ENCODE data around the gene CCDC88C. TPM values are rescaled to one million over a fixed set of nuclear protein-coding genes. Genes with fewer than 3 reads are reported as not detected.
"Not testable (repeated sequence)": the region's sequence is repeated elsewhere in the genome, so short reads cannot be mapped to it uniquely, and the experiment has no call there.

Gene CCDC88C
- total RNA-seq, 2 donors from 2014 or later = 98.8 to 113 TPM

- H3K27ac Mint-ChIP-seq = no peak overlapping the region
- ATAC-seq = no peak
- peaks cover 14% of the 10 kb centered on the region in 2 donors for H3K36me3 Mint-ChIP-seq
- no peaks in the 10 kb centered on the region for H3K9me3 Mint-ChIP-seq
- DNase-seq (ENCODE audit: low spot score in 2 of 2) = no peak
These were observed 3.1 kb upstream of the CCDC88C start for GRCh38 chr14:91420686-91421085.

DNA sequence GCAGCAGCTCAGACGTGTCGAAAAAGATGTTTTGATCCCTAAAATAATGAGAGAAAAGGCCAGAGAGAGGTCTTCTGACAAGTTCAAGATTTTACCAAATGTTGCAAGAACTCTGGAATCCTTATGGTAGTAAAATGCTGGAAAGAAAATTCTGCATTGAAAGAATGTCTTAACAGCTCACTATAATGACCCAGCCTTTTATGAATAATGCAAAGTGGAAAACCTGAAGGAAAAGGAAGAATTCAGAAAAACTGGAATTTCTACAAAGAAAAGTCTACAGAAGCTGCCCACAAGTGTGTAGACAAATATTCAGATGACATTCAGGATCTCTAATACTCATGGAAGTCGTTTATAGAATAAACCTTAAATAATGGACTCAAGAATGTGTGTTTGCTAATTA lies 1.8 kb upstream of the CCDC88C start:
- Mint-ChIP-seq H3K27ac (peak overlapping the region in 1 of 2 donors; percentile 85), H3K9me3 (no peaks in the 10 kb centered on the region), H3K36me3 (peaks cover 21 to 26% of the 10 kb centered on the region in 2 donors)
- DNase-seq (ENCODE audit: low spot score in 2 of 2) (no peak), ATAC-seq (no peak)

GRCh38 chr14:91419044-91419397 lies 1.4 kb upstream of the CCDC88C start:
- Mint-ChIP-seq H3K9me3 (no peaks in the 10 kb centered on the region), H3K27ac (peak overlapping the region; percentile 85 to 93), H3K36me3 (peaks cover 26 to 30% of the 10 kb centered on the region in 2 donors)
- ATAC-seq (peak; percentile 42 to 48), DNase-seq (ENCODE audit: low spot score in 2 of 2) (no peak)

DNA sequence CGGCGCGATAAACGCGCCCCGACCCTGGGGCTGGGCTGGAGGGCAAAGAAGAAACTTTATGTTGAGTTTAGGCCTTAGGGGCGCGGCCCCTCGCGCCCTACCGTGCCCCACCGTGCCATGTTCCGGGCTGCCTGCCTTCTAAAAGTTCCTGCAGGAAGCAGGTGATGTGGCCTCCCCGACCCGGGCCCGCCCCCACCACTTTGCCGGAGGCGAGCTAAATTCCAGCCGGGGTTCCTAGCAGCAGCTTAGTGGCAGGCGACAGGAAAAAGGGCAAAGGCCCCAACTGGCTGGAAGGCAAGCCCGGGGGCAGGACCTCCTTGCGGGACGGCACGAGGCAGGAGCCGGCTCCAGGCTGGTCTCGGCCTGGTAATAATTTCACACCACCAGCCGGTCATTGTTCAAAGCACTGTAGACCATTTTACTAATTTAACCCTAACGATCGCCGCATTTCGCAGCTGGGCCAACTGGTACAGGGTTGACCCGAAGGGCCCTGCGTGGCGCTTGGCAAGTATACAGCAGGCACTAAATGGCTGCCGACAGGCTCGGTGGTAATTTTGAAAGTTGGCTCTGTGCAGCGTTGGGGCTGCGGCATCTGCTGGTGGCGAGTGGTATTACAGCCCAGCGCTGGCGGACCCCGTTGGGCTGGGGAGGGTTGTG lies 895 bp upstream of the CCDC88C start:
- Mint-ChIP-seq H3K9me3 (no peaks in the 10 kb centered on the region), H3K27ac (peak overlapping the region; percentile 85 to 93), H3K36me3 (peaks cover 31 to 35% of the 10 kb centered on the region in 2 donors)
- ATAC-seq (peak; percentile 34 to 36), DNase-seq (ENCODE audit: low spot score in 2 of 2) (peak; percentile 86 to 88)

GRCh38 chr14:91417983-91418386 lies 365 bp upstream of the CCDC88C start:
- Mint-ChIP-seq H3K36me3 (peaks cover 36 to 41% of the 10 kb centered on the region in 2 donors), H3K9me3 (no peaks in the 10 kb centered on the region), H3K27ac (peak overlapping the region in 1 of 2 donors; percentile 85)
- ATAC-seq (peak; percentile 30 to 33), DNase-seq (ENCODE audit: low spot score in 2 of 2) (peak; percentile 65 to 76)

- no peaks in the 10 kb centered on the region for H3K9me3 Mint-ChIP-seq
- DNase-seq (ENCODE audit: low spot score in 2 of 2) (no peak), ATAC-seq (no peak)
- H3K36me3 Mint-ChIP-seq = peaks cover 39 to 46% of the 10 kb centered on the region in 2 donors
- peak overlapping the region; percentile 99 to 100 for H3K27ac Mint-ChIP-seq
These were observed 888 bp downstream of the CCDC88C start for GRCh38 chr14:91416744-91417119.

- no peaks in the 10 kb centered on the region for H3K9me3 Mint-ChIP-seq
- peak overlapping the region; percentile 99 to 100 for H3K27ac Mint-ChIP-seq
- H3K36me3 Mint-ChIP-seq = peaks cover 39 to 46% of the 10 kb centered on the region in 2 donors
- DNase-seq (ENCODE audit: low spot score in 2 of 2) (peak; percentile 63 to 79), ATAC-seq (peak; percentile 64 to 65)
These were observed 1.6 kb downstream of the CCDC88C start for GRCh38 chr14:91415794-91416743.

DNA sequence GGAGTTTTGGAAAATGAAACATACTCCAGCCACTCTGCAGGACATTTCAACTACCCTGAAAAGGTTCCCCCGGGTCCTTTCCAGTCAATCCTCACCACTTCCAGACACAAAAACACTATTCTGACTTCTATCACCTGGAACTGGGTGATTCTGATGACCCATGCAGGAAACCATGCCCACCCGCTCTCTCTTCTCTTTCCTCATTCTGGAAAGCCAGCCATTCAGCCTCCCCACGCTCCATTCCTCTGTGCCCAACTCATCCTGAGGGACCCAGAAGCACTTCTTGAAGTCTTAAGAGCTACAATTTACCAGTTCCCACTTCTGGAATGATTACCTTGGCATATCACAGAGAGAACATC lies 3.2 kb downstream of the CCDC88C start:
- no peak for ATAC-seq
- Mint-ChIP-seq H3K27ac (peak overlapping the region; percentile 99 to 100), H3K36me3 (peaks cover 39 to 53% of the 10 kb centered on the region in 2 donors), H3K9me3 (no peaks in the 10 kb centered on the region)
- no peak for DNase-seq (ENCODE audit: low spot score in 2 of 2)

- no peaks in the 10 kb centered on the region for H3K9me3 Mint-ChIP-seq
- no peak for ATAC-seq
- peak in 1 of 2 donors; percentile 57 for DNase-seq (ENCODE audit: low spot score in 2 of 2)
- H3K27ac Mint-ChIP-seq = peak overlapping the region; percentile 99 to 100
- peaks cover 40 to 56% of the 10 kb centered on the region in 2 donors for H3K36me3 Mint-ChIP-seq
These were observed 3.8 kb downstream of the CCDC88C start for GRCh38 chr14:91413547-91414474.

- Mint-ChIP-seq H3K36me3 (peaks cover 49 to 65% of the 10 kb centered on the region in 2 donors), H3K9me3 (no peaks in the 10 kb centered on the region), H3K27ac (peak overlapping the region; percentile 99 to 100)
- ATAC-seq (no peak), DNase-seq (ENCODE audit: low spot score in 2 of 2) (peak in 1 of 2 donors; percentile 6)
These were observed 4.7 kb downstream of the CCDC88C start for GRCh38 chr14:91412939-91413338.

DNA sequence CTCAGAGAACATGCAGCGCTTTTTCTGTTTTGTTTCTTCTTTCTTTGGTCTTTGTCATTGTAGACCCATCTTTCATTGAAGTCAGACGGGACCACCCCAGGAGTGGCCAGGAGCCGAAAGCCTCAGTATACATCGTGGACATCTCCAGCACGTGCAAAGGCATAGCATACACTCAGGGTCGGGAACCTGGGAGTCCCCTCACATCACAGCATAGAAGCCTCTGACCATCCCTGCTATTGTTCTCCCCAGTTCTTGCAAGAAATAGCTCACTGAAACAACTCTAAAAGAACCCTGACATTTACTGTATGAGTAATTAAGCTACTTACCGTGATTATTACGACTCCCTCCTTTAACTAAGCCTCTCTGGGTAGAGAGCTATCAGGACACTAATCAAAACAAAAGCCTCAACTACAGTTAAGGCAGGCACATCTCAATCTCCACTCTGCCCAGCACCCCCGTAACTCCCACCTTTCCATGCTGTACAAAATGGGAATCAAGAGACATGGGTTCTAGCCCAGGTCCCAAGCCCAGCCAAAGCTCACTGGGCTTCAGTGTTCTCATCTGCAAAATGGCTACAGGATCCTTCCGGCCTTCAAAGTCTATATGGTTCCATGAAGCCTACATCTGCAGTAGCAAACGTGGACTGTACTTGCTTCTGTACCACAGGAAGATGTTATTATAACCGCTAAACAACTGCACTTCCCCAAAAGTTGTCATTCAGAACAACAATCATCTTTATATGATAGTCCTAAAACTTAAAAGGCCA lies 6.7 kb downstream of the CCDC88C start:
- H3K36me3 Mint-ChIP-seq = peaks cover 44 to 72% of the 10 kb centered on the region in 2 donors
- DNase-seq (ENCODE audit: low spot score in 2 of 2) (peak in 1 of 2 donors; percentile 57), ATAC-seq (peak; percentile 66 to 72)
- no peaks in the 10 kb centered on the region for H3K9me3 Mint-ChIP-seq
- peak overlapping the region; percentile 86 to 98 for H3K27ac Mint-ChIP-seq

DNA sequence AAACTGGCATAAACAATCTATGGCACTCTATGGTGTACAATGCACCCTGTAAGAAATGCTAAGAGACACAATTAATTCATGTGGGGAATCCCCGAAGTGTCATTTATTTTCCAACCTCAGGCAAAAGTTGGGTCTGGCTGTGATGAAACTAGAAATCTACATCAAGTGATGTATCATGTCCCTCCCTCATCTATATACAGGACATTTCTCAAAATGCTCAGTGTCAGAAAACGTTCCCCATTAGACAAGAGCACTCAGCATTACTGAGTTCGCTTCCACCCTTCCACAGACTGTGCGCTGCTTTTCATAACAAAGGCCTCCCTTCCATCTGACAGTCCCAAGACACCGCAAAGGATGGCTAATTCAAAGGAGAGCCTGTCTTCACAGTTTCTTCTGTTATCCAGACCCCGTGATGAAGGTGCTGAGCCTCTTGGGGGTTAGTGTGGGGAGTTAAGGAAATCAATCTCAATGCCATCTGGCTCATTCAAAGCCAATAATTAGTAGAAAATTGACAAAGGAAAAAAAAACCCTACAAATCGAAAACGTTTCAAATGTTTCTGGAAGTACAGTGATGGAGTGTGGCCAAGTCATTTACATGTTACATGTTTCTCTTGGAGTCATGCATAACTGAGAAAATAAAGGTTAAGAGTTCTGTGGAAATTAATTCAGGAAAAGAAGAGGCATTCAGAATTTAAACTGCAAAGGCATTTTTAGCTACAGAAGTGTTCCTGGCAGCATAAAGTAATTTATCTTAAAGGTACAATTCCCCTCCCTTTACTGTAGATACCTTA lies 7.5 kb downstream of the CCDC88C start:
- H3K9me3 Mint-ChIP-seq = no peaks in the 10 kb centered on the region
- H3K27ac Mint-ChIP-seq = peak overlapping the region; percentile 86 to 98
- peak in 1 of 2 donors; percentile 52 for DNase-seq (ENCODE audit: low spot score in 2 of 2)
- peak; percentile 78 to 80 for ATAC-seq
- H3K36me3 Mint-ChIP-seq = peaks cover 40 to 64% of the 10 kb centered on the region in 2 donors

DNA sequence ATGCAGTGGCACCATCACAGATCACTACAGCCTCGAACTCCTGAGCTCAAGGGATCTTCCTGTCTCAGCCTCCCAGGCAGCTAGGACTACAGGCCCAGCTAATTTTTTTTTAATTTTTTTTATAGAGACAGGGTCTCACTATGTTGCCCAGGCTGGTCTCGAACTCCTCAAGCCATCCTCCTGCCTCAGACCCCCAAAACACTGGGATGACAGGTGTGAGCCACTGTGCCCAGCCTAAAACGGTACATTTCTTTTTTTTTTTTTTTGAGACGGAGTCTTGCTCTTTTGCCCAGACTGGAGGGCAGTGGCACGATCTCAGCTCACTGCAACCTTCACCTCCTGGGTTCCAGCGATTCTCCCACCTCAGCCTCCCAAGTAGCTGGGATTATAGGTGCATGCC lies 8.4 kb downstream of the CCDC88C start:
- not testable (repeated sequence) for ATAC-seq
- peaks cover 31 to 58% of the 10 kb centered on the region in 2 donors for H3K36me3 Mint-ChIP-seq

DNA sequence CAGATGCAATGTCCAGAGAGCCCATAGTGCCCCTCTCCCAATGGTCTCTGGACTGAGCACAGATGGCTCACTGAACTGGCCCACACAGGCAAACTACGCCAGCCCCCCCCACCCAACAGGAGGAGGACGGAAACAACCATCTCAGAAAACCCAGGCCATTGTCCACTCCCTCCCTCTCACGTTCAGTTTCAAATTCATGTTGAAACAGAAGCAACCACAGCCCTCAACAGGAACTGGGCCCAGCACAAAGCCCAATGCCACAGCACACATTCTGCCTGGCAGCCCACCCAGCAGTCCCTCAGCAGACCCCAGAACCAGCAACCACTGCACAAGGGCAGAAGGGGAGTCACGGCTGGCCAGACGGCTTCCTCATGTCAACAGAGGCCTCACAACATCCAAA lies 10.6 kb downstream of the CCDC88C start:
- no peak for DNase-seq (ENCODE audit: low spot score in 2 of 2)
- no peaks in the 10 kb centered on the region for H3K9me3 Mint-ChIP-seq
- H3K27ac Mint-ChIP-seq = peak overlapping the region in 1 of 2 donors; percentile 84
- H3K36me3 Mint-ChIP-seq = peaks cover 15 to 48% of the 10 kb centered on the region in 2 donors
- no peak for ATAC-seq

More for the DNA sequence above, 8.4 kb downstream of the CCDC88C start:
- H3K9me3 Mint-ChIP-seq = not testable (repeated sequence)
- DNase-seq (ENCODE audit: low spot score in 2 of 2) = peak in 1 of 2 donors; percentile 1
- peak overlapping the region; percentile 86 to 98 for H3K27ac Mint-ChIP-seq

DNA sequence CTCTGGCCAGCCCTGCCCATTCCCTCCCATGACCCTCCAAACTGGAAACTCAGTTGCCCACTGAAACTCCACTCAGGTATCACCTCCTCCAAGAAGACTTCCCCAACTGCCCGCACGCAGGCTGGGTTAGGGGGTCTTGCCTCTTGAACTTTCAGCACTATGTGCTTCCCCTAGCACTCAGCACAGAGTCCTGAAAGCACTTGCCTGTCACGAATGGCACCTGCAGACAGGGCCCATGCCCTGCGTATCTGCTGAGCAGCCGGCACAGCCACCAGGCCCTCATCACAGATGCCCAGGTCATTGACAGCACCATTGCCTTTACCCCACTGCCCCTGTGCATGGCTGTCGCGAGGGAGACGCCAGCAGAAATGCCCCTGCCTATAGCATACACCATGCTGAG lies 11.2 kb downstream of the CCDC88C start:
- ATAC-seq (no peak), DNase-seq (ENCODE audit: low spot score in 2 of 2) (no peak)
- H3K27ac Mint-ChIP-seq = no peak overlapping the region
- no peaks in the 10 kb centered on the region for H3K9me3 Mint-ChIP-seq
- H3K36me3 Mint-ChIP-seq = peaks cover 15 to 53% of the 10 kb centered on the region in 2 donors

All from activated naive CD4-positive, alpha-beta T cell treated with anti-CD3 and anti-CD28 coated beads, Interleukin-2, amount 50 U/mL, for 72 hours (primary cell).